ENCODE data around the gene VCPKMT.

DNA sequence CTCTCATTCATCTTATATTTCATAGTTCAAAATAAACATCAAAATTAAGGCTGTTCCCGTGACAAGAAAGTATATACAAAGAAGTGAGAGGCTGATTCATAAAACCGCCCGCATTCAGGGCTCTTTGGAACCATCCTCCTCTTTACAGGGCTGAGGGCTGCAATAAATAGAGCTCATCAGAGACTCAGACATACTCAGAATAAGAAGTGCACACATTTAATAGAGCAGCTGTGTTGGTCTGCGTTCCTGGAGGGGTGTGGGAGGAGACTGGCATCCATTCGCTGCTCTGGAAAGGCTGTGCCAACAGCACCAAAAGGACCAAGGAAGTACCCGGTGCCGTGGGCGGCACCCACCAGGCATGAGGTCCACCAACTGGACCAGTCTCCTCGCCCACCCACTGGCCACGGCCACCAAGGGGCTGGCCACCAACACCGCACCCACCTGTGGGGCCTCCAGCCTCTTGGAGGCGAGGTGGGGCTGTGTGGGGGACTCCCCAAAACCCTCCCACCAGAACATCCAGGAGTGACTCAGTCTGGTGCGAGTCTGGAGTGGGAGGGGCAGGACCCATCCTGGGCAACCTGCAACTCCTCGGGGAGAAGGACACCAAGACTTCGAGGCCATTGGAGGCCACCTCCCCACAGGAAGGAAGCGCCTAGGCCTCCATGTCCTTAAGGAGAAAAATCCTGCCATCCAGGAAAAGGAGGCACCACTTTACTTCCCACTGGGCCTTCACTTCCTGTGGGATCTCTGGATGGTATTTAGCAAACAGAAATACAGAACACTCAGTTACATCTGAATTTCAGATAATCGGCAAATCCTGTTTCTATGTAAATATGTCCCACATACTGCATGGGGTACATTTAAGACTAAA is 32.7 kb downstream of the VCPKMT start:
- TF ChIP-seq SRF (CRISPR knock-in tag; IDR thresholded peaks at IDR 0.05) (no peak), ATF6 (CRISPR knock-in tag; IDR thresholded peaks at IDR 0.05) (no peak), RNF2 (IDR thresholded peaks at IDR 0.05) (no peak), HNRNPK (IDR thresholded peaks at IDR 0.05; ENCODE audit: low read depth, low read length, poor library complexity, severe bottlenecking) (no peak), CTCF (IDR thresholded peaks at IDR 0.05 in 2 of 3, conservative IDR thresholded peaks at IDR 0.05 in 1 of 3; ENCODE audit: insufficient read depth in 2 of 3, low read depth in 1 of 3, low read length in 3 of 3) (no peak)

Data from K562 (cell line).